Activated CD4-positive, alpha-beta memory T cell treated with anti-CD3 and anti-CD28 coated beads for 36 hours (primary cell): ENCODE data around the gene KRTAP10-5. TPM values are rescaled to one million over a fixed set of nuclear protein-coding genes. Genes with fewer than 3 reads are reported as not detected.

Source experiments
- CTCF ChIA-PET: fragments of 350-600 bp; sonication (Branson Sonifier 250); formaldehyde crosslinking; loops from one replicate; lab custom pipeline; 2021; ENCODE audit warnings: antibody characterized with exemption, inconsistent platforms; lab: Charles Lee
- POLR2A ChIA-PET: fragments of 350-600 bp; sonication (Branson Sonifier 250); formaldehyde crosslinking; loops from one replicate; lab custom pipeline; 2021; ENCODE audit warnings: antibody characterized with exemption; lab: Charles Lee
- DNase-seq: peaks from one replicate; pipeline ENCODE4 v3.0.0-alpha.2; 2020
- H3K27ac Mint-ChIP-seq: one replicate; pipeline ENCODE4 v1.8.0; 2021; ENCODE audit warnings: mixed read lengths
- H3K27me3 Mint-ChIP-seq: one replicate; pipeline ENCODE4 v1.8.0; 2021; ENCODE audit warnings: mixed read lengths
- H3K36me3 Mint-ChIP-seq: one replicate; pipeline ENCODE4 v1.8.0; 2021; ENCODE audit warnings: mixed read lengths
- H3K4me1 Mint-ChIP-seq: one replicate; pipeline ENCODE4 v1.8.0; 2021; ENCODE audit warnings: low read depth, mixed read lengths
- H3K4me3 Mint-ChIP-seq: one replicate; pipeline ENCODE4 v1.8.0; 2021; ENCODE audit warnings: mild to moderate bottlenecking, mixed read lengths
- H3K9me3 Mint-ChIP-seq: one replicate; pipeline ENCODE4 v1.8.0; 2021; ENCODE audit warnings: mixed read lengths
- intact Hi-C: fragments of 100-400 bp; cut with micrococcal nuclease; formaldehyde crosslinking; loops from one replicate; pipeline ENCODE4 v1.15.1; 2023
- total RNA-seq, 2 experiments: library from RNA; stranded (reverse); gene quantifications; one replicate each; pipeline ENCODE4 v1.2.3, GENCODE V29; 2021

KRTAP10-5 gene
- total RNA-seq, 2 experiments from 2014 or later = not detected

DNA sequence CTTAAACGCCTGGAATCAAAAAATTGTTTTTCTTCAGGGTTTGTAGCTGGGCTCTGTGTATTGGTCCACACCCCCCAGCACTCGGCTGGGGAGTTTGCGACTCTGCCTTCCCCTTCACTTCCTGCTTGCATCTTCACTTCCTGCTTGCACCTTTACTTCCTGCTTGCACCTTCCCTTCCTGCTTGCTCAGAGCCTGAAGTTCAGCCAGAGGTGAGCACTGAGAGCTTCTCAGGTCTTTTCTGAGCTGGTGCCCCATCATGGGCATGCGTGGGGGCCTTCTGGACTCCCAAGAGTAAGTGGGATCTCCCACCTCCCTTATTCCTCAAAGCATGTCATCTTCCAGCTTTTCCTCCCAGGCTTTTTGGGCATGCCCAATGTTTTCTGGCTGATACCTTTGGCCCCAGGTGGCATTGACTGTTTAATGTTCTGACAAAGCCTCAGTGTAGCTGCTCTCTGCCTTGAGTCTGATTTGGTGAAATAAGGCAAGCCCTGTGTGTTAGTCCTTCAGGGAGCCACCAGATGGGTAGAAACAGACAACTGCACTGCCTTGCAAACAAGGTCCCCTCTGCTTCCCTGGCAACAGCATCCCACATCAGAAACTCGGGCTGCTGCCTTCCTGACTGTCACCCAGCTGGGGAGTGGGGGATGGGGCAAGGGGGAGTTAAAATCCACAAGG, 32.6 kb downstream of the KRTAP10-5 start:
- H3K27ac Mint-ChIP-seq = peak overlapping the region; percentile 66
- DNase-seq = peak; percentile 41
- POLR2A ChIA-PET = no interaction called here
- CTCF ChIA-PET = no interaction called here
- no peaks in the 10 kb centered on the region for H3K27me3 Mint-ChIP-seq
- peaks cover 18% of the 10 kb centered on the region for H3K4me1 Mint-ChIP-seq
- intact Hi-C loops = no loop called here
- peaks cover 16% of the 10 kb centered on the region for H3K36me3 Mint-ChIP-seq
- peak overlapping the region; percentile 33 for H3K4me3 Mint-ChIP-seq
- H3K9me3 Mint-ChIP-seq = peaks cover 25% of the 10 kb centered on the region

DNA sequence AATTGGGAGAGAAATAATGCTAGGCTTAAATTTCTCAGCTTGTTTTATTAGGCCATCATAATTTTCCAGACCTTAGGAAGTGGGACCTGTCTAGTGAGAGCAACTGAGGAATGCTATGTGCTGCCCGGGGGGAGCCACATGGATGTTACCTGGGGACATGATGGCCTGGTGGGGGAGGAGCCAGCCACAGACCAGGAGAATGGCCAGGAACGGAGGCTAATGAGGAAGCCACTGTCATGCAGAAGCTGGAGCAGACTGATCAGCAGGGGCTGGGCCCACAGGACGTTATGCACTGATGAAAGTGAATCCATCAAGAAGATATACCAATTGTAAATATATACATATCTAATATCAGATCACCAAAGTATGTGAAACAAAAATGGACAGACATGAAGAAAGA, 35.8 kb downstream of the KRTAP10-5 start:
- POLR2A ChIA-PET = no interaction called here
- H3K9me3 Mint-ChIP-seq = peaks cover 25% of the 10 kb centered on the region
- CTCF ChIA-PET = interaction anchor here (0.6 kb wide), 2 partner anchors 131 to 1608 kb away, joined by 3 to 5 read pairs; no protein-coding TSS in a partner anchor
- H3K27ac Mint-ChIP-seq = no peak overlapping the region
- DNase-seq = no peak
- H3K4me1 Mint-ChIP-seq = peaks cover 18% of the 10 kb centered on the region
- peaks cover 1% of the 10 kb centered on the region for H3K27me3 Mint-ChIP-seq
- H3K4me3 Mint-ChIP-seq = no peak overlapping the region
- intact Hi-C loops = no loop called here
- H3K36me3 Mint-ChIP-seq = peaks cover 16% of the 10 kb centered on the region

DNA sequence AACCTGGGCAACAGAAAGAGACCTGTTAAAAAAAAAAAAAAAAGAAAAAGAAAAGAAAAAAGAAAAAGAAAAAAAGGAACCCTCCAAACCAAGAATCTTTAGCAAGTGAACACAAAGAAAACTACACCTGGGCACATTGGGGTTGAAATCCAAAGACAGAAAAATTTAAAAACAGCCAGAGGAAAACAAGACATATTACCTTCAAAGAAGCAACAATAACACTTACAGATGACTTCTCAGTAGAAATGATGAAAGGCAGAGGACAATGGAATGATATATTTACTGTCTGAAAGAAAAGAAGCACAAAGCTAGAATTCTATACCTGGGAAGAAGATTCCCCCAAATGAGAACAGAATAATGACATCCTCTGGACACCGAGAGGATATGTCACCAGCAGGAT, 37.7 kb downstream of the KRTAP10-5 start:
- H3K4me3 Mint-ChIP-seq = no peak overlapping the region
- intact Hi-C loops = no loop called here
- CTCF ChIA-PET = interaction anchor here (1.0 kb wide), 1 partner anchor 350 kb away, joined by 3 read pairs; no protein-coding TSS in a partner anchor

DNA sequence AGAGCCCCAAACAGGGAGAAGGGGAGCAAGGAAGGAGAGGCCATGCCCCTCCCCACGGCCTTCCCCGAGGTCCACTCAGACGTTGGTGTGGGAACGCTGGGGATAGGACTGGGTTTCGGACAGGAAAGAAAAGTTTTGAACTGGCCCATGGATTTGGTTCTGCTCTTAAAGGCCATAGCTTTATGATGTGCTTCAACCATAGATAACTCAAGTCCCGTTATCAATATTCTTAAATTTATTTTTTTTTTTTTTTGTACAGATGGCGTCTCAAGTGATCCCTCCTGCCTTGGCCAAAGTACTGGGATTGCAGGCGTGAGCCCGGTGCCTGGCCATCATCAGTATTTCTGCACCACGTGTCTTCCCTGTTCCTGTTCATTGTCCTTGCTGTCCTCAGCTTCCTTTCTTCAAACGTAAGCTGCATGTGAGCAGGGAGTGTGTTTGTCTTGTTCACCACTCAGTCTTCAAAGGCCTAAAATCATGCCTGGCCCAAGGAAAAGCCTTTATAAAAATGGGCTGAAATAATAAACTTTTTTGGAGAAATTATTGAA, 39.6 kb downstream of the KRTAP10-5 start:
- Mint-ChIP-seq H3K4me3 (no peak overlapping the region), H3K27me3 (peaks cover 1% of the 10 kb centered on the region), H3K27ac (no peak overlapping the region), H3K36me3 (peaks cover 5% of the 10 kb centered on the region), H3K9me3 (peaks cover 6% of the 10 kb centered on the region), H3K4me1 (no peaks in the 10 kb centered on the region)
- intact Hi-C loops = no loop called here
- DNase-seq = no peak
- CTCF ChIA-PET = interaction anchor here (0.7 kb wide), 2 partner anchors 253 to 386 kb away, joined by 3 to 9 read pairs; no protein-coding TSS in a partner anchor
- POLR2A ChIA-PET = no interaction called here

More for the DNA sequence above, 37.7 kb downstream of the KRTAP10-5 start:
- peaks cover 16% of the 10 kb centered on the region for H3K36me3 Mint-ChIP-seq
- no peak for DNase-seq
- H3K4me1 Mint-ChIP-seq = peaks cover 9% of the 10 kb centered on the region
- H3K27ac Mint-ChIP-seq = no peak overlapping the region
- H3K9me3 Mint-ChIP-seq = peaks cover 23% of the 10 kb centered on the region
- POLR2A ChIA-PET = no interaction called here
- peaks cover 1% of the 10 kb centered on the region for H3K27me3 Mint-ChIP-seq

DNA sequence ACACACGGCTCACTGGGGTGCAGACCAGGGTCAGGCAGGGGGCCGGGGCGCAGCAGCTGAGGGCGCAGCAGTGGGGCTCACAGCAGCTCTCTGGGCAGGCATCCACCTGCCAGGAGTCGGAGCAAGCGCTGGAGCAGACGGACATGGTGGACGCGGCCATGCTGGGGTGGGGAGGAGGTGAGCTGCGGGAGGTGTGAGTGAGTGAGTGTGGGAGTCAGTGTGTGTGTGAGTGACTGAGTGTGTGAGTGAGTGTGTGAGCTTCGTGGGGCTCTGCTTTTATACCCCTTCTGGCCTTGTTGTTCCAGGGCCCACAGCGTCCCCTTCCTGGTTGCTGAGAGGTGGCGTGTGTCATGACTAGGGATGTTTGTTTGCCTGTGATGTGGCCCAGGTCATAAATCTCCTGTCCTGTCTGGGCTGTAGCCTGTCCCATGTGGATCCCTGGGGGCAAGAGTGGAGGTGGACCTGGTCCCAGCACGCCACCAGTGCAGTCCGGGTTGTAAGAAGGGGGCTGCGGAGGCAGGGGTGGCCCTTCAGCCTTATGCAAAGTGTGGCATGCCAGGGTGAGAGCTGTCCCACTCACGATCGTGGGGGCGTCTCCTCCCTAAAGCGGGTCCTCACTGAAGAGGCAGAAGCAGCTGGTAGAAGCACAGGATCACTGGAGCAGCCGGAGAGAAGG, 40.3 kb downstream of the KRTAP10-5 start, which contains the start of gene KRTAP10-1:
TSS of gene KRTAP10-1 (minus strand) at position 205 of the 676 bp plus-strand sequence. CDS start at position 160, 45 bp downstream.
- intact Hi-C loops = no loop called here
- no peak for DNase-seq
- Mint-ChIP-seq H3K27me3 (peaks cover 1% of the 10 kb centered on the region), H3K4me1 (no peaks in the 10 kb centered on the region), H3K9me3 (no peaks in the 10 kb centered on the region), H3K36me3 (no peaks in the 10 kb centered on the region), H3K4me3 (no peak within 1 kb of the TSS), H3K27ac (no peak within 1 kb of the TSS)
- ChIA-PET CTCF (interaction anchor here (0.7 kb wide), 1 partner anchor 254 kb away, joined by 3 read pairs; no protein-coding TSS in a partner anchor), POLR2A (no interaction called here)

DNA sequence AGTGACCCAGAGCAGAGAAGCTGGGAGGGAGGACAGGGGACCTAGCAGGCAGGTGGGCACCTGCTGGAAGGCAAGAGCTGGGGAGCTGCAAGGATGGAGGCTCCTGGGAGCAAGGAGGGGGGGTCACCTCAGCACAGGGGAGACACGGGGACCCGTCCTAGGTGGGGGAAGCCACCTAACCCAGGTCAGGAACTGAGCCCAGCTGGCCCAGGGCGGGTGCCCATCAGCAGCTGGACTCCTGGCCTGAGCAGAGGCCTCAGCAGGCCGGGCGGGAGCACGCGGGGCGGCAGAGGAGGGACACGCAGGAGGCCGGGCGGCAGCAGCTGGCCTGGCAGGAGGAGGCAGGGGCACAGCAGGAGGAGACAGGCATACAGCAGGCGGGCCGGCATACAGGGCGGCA, 41.4 kb downstream of the KRTAP10-5 start:
- Mint-ChIP-seq H3K36me3 (no peaks in the 10 kb centered on the region), H3K9me3 (no peaks in the 10 kb centered on the region), H3K4me1 (no peaks in the 10 kb centered on the region), H3K4me3 (no peak overlapping the region), H3K27me3 (peaks cover 1% of the 10 kb centered on the region), H3K27ac (no peak overlapping the region)
- CTCF ChIA-PET = no interaction called here
- no peak for DNase-seq
- POLR2A ChIA-PET = no interaction called here
- intact Hi-C loops = no loop called here

DNA sequence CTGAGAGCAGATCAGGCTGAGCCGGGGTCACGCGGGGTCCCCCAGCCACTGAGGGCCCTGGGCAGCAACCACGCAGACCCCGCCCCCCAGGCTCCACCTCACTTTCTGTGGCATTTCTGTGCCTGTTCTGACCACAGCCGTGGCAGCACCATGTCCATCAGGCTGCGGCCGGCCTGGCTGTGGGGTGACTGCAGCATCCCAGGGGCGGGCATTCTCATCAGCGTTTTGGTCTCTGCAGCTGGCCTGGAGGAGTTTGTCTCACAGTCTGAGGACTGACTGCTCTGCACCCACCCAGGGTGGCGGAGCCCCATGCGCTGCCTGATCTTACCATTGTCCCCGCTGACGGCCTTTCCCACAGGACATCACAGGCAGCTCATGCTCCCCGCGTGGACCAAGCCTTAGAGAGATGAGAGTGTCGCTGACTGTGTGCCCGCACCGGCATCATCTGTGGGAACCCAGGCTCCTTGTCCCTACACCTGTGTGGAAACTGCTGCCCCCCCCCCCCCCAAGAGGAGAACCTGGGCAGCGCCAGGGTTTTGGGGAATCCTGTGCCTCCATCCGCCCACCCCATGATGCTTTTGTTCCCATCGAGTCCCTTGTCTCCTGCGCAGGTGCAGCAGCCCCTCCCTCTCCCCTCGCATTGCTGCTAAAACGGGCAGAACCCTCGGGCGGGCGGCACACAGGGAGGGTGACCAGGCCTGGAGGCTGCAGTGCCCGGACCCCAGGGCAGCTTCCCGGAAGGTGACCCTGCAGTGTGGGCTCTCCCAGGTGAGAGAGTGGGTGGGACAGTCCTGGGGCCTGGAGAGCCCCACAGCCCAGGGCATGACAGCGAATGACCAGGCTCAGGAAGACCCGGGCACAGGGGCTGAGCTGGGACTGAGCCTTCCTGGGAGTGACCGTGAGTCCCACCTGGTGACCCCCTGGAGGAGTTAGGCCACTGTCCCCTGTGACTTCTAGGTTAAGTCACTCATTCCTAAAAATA, 42.2 kb downstream of the KRTAP10-5 start:
- DNase-seq = no peak
- ChIA-PET POLR2A (no interaction called here), CTCF (no interaction called here)

DNA sequence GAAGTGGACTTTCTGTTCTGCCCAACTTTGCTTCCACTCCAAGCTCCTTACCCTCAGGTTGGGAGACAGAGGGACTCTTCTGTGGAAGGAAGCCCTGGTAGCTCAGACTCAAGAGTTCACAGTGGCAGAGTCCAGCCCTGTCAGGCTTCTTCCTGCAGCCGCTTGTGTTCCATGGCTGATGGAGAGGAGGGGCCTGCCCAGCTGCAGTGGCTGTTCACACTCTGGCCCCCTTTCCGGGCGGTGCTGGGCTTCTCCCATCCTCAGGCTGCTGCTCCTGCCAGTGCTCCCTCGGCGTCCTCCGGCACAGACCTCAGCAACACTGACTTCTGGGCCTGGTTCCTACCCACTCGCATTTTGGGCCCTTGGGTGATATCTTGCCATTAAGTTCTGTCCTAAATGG, 44.4 kb downstream of the KRTAP10-5 start:
- Mint-ChIP-seq H3K9me3 (no peaks in the 10 kb centered on the region), H3K27me3 (peaks cover 1% of the 10 kb centered on the region), H3K4me3 (no peak overlapping the region), H3K4me1 (no peaks in the 10 kb centered on the region), H3K36me3 (no peaks in the 10 kb centered on the region), H3K27ac (no peak overlapping the region)
- ChIA-PET POLR2A (no interaction called here), CTCF (interaction anchor here (0.6 to 1.0 kb wide), 2 partner anchors 25 to 32 kb away, joined by 5 to 6 read pairs; no protein-coding TSS in a partner anchor)
- DNase-seq = peak; percentile 3
- intact Hi-C loops = no loop called here

More for the DNA sequence above, 42.2 kb downstream of the KRTAP10-5 start:
- H3K9me3 Mint-ChIP-seq = no peaks in the 10 kb centered on the region
- H3K4me1 Mint-ChIP-seq = no peaks in the 10 kb centered on the region
- no peaks in the 10 kb centered on the region for H3K36me3 Mint-ChIP-seq
- H3K4me3 Mint-ChIP-seq = no peak overlapping the region
- peaks cover 1% of the 10 kb centered on the region for H3K27me3 Mint-ChIP-seq
- H3K27ac Mint-ChIP-seq = no peak overlapping the region
- intact Hi-C loops = no loop called here

DNA sequence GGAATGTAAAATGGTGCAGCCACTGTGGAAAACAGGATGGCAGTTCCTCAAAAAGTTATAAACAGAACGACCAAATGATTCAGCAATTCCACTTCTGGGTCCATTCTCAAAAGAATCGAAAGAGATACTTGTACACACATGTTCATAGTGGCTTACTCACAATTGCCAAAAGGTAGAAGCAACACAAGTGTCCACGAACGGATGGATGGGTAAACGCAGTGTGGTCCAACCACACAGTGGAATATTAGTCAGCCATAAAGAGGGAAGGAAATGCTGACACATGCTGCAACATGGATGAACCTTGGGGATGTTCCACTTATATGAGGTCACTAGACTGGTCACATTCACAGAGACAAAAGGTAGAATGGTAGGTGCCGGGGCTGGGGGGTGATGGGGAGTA, 45.7 kb downstream of the KRTAP10-5 start:
- Mint-ChIP-seq H3K27me3 (no peaks in the 10 kb centered on the region), H3K27ac (no peak overlapping the region), H3K4me3 (no peak overlapping the region), H3K4me1 (no peaks in the 10 kb centered on the region), H3K36me3 (no peaks in the 10 kb centered on the region), H3K9me3 (no peaks in the 10 kb centered on the region)
- DNase-seq = peak; percentile 23
- POLR2A ChIA-PET = no interaction called here
- intact Hi-C loops = no loop called here
- CTCF ChIA-PET = no interaction called here

DNA sequence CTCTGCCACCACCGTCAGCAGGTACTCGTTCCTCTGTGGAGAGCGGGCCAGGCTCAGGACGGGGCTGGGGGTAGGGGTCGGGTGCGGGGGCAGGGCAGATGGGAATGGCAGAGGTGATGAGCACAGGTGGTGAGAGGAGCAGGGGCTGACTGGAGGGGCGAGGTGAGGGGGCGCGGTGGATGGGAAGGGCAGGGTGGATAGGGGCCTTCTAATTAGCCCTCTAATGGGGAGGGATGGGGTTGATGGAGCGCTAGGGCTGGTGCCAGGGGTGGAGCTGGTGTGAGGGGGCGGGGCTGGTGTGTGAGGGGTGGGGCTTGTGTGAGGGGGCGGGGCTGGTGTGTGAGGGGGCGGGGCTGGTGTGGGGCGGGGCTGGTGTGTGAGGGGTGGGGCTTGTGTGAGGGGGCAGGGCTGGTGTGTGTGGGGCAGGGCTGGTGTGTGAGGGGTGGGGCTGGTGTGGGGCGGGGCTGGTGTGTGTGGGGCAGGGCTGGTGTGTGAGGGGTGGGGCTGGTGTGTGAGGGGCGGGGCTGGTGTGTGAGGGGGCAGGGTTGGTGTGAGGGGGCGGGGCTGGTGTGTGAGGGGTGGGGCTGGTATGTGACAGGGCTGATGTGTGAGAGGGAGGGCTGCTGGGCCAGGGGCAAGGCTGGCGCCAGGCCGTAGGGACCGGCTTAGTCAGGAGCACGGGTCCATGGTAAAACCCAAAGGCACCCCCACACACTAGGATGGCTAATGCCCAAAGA, 46.3 kb downstream of the KRTAP10-5 start:
- intact Hi-C loops = no loop called here
- Mint-ChIP-seq H3K9me3 (no peaks in the 10 kb centered on the region), H3K4me3 (no peak overlapping the region), H3K27me3 (no peaks in the 10 kb centered on the region), H3K4me1 (no peaks in the 10 kb centered on the region), H3K27ac (no peak overlapping the region), H3K36me3 (no peaks in the 10 kb centered on the region)
- ChIA-PET POLR2A (no interaction called here), CTCF (no interaction called here)
- no peak for DNase-seq
